GM12864 (cell line): ENCODE measurements around the gene PATZ1.
"Not testable (repeated sequence)": the region's sequence is repeated elsewhere in the genome, so short reads cannot be mapped to it uniquely, and the experiment has no call there.

ENCODE experiments used
- DNase-seq: peaks from one replicate; pipeline ENCODE4 v3.0.0-alpha.2; 2011; ENCODE audit warnings: low read depth
- H3K4me3 ChIP-seq: 2 replicates; pipeline ENCODE4 v1.5.1; 2011; ENCODE audit warnings: mild to moderate bottlenecking, low read depth, low read length, control low read depth
- TF ChIP-seq, protein P1 (sequence below): IDR thresholded peaks from 2 replicates; pipeline ENCODE4 v1.5.1; 2011; ENCODE audit warnings: low read depth, mild to moderate bottlenecking, moderate library complexity, low read length, control low read depth, inconsistent platforms; ENCODE audit errors: missing control alignments

The PATZ1 gene

DNA sequence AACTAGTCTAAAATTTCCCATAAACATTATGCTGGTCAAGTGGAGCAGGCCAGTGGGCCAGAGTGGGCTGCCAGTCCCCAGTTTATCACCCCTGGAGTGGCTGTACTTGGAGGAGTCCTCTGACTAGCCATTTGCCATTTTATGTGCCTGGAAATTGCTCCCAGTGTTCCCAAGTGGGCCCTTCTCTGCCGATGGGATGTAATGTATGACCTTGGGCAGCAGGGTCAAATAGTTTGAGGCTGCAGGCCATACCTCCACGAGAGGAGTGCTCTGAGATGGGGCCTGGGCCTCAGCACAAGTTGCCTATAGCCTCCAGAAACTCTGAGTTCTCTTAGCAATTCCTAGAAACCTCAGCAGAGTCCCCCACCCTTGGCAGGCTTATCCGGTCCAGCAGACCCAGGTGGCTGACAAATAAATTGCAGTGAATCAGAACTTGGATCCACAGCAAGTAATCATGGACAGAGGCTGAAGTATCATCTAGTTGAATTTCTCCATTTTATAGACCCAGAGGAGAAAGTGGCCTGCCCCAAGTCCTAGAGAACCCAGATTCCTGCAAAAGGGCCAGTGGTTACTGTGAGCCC is 17.8 kb upstream of the PATZ1 start:
- H3K4me3 ChIP-seq = no peak overlapping the region
- TF ChIP-seq, protein P1, sequence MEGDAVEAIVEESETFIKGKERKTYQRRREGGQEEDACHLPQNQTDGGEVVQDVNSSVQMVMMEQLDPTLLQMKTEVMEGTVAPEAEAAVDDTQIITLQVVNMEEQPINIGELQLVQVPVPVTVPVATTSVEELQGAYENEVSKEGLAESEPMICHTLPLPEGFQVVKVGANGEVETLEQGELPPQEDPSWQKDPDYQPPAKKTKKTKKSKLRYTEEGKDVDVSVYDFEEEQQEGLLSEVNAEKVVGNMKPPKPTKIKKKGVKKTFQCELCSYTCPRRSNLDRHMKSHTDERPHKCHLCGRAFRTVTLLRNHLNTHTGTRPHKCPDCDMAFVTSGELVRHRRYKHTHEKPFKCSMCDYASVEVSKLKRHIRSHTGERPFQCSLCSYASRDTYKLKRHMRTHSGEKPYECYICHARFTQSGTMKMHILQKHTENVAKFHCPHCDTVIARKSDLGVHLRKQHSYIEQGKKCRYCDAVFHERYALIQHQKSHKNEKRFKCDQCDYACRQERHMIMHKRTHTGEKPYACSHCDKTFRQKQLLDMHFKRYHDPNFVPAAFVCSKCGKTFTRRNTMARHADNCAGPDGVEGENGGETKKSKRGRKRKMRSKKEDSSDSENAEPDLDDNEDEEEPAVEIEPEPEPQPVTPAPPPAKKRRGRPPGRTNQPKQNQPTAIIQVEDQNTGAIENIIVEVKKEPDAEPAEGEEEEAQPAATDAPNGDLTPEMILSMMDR = no peak
- no peak for DNase-seq

DNA sequence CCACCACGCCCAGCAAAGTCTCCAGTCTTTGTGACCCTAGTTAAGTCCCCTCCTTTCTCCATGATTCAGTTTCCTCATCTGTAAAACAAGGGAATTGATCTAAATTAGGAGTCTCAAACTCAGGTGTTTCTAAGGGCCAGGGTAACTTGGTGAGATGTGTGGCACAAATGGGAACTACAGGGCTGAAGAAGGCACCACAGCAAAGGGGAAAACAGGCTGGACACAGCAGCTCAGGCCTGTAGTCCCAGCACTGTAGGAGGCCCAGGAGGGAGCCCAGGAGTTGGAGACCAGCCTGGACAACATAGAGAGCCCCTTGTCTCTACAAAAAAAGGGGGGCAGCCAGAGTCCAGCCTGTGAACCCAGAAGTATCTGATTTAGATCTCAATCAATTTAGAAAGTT is 15.6 kb upstream of the PATZ1 start:
- DNase-seq = no peak
- TF ChIP-seq, protein P1 = no peak

GRCh38 chr22:31360029-31360428 is 13.9 kb upstream of the PATZ1 start:
- DNase-seq = no peak
- TF ChIP-seq, protein P1 = no peak
- H3K4me3 ChIP-seq = no peak overlapping the region

More for the DNA sequence above, 15.6 kb upstream of the PATZ1 start:
- H3K4me3 ChIP-seq = no peak overlapping the region

GRCh38 chr22:31354515-31354914 is 8.4 kb upstream of the PATZ1 start:
- no peak overlapping the region for H3K4me3 ChIP-seq
- no peak for DNase-seq
- TF ChIP-seq, protein P1 = no peak

GRCh38 chr22:31350410-31350863 is 4.3 kb upstream of the PATZ1 start:
- H3K4me3 ChIP-seq = no peak overlapping the region
- DNase-seq = no peak
- TF ChIP-seq, protein P1 = no peak

DNA sequence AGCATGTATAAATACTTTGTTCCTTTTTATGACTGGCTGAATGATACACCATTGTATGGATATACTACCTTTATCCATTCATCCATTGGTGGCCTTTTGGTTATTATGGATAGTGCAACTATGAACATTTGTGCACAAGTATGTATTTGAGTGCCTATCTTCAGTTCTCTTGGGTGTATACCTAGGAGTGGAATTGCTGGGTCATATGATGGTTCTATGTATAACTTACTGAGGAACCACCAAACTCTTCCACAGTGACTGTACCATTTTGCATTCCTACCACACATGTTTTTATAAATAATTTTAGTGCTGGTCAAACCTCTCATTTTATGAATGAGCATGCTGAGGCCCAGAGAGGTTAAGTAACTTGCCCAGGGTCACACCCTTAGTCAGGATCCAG is 3.8 kb upstream of the PATZ1 start:
- DNase-seq = no peak
- H3K4me3 ChIP-seq = no peak overlapping the region
- TF ChIP-seq, protein P1 = no peak

GRCh38 chr22:31348766-31349165 is 2.6 kb upstream of the PATZ1 start:
- TF ChIP-seq, protein P1 = no peak
- no peak overlapping the region for H3K4me3 ChIP-seq
- no peak for DNase-seq

DNA sequence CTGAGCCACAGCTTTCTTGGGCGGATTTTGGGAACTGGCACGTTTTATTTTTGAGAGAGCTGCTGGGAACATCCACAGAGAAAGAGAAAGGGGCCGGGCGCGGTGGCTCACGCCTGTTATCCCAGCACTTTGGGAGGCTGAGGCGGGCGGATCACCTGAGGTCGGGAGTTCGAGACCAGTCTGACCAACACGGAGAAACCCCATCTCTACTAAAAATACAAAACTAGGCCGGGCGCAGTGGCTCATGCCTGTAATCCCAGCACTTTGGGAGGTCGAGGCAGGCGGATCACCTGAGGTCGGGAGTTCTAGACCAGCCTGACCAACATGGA is 1.8 kb upstream of the PATZ1 start:
- DNase-seq = not testable (repeated sequence)
- H3K4me3 ChIP-seq = peak overlapping the region; percentile 74
